Erythroblast (primary cell): ENCODE data around the gene ADAM12.

Experiments
- GATA1 ChIP-seq: IDR thresholded peaks from 2 replicates; pipeline ENCODE4 v1.6.1; 2011; ENCODE audit warnings: low read depth, mild to moderate bottlenecking, control low read depth, low read length, moderate library complexity
- POLR2A ChIP-seq: IDR thresholded peaks from 2 replicates; pipeline ENCODE4 v1.6.1; 2011; ENCODE audit warnings: mild to moderate bottlenecking, low read length

DNA sequence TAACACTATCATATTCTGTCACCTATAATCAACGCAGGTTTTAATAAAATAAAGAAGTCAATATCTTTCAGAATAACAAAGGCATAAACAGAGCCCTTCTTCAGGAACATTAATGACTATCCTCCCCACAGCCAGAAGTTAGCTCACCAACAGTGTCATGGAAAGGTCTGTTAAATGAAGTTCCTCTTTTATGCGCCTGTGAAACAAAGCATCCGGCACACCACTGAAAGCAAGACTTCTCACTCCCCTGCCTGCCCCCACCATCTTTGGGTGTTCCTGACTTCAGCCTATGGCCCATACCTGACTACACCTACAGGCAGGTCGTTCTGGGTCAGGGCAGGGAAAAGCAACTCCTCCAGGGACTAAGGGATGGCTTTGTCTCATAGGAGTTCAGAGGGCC lies 286.5 kb downstream of the ADAM12 start:
- TF ChIP-seq POLR2A, result no peak
- no peak for TF ChIP-seq GATA1
